Left colon (tissue), 2 donors: Measurements from ENCODE around the gene OR6C76. TPM values are rescaled to one million over a fixed set of nuclear protein-coding genes. Genes with fewer than 3 reads are reported as not detected.
"Not testable (repeated sequence)": the region's sequence is repeated elsewhere in the genome, so short reads cannot be mapped to it uniquely, and the experiment has no call there.

Experiments
- ATAC-seq: fragments of 200-7000 bp; cut with Tn5 transposase; one replicate; pipeline ENCODE4 v1.9.1; 2020; ENCODE audit warnings: mild to moderate bottlenecking, moderate library complexity
- DNase-seq, 2 donors: peaks; one replicate each; pipeline ENCODE4 v3.0.0-alpha.2; 2020
- intact Hi-C, 2 donors: fragments of 100-400 bp; cut with DNase I in 1 of 2; cut with micrococcal nuclease in 1 of 2; formaldehyde crosslinking; loops; one replicate each; pipeline versions ENCODE4 v1.11.2 to v1.14.0; 2022; cut with DNase I, micrococcal nuclease
- long read RNA-seq: library from polyadenylated mRNA; unstranded; transcript quantifications from one replicate; pipeline ENCODE4 v2.0.0, GENCODE V29; 2021
- total RNA-seq, 2 donors: library from RNA; stranded (reverse); fragmentation: NEBNext Ultra II Directional; extraction: Animal tissue kit (Norgen Biotek cat#: 25700); gene quantifications; one replicate each; pipeline ENCODE4 v1.2.1, GENCODE V29; 2021
- donor health status: DM: no; HTN: no; CAD: no.
- donor health status: DM: yes; HTN: yes; CAD: no.

OR6C76 gene
- not detected for total RNA-seq
- long read RNA-seq: 0 reads

GRCh38 chr12:55425954-55426353, at the start of gene OR6C76:
Gene OR6C76, plus strand, starts transcription at chr12:55426254. Its CDS starts 0 bp downstream, at chr12:55426254.
- DNase-seq (no peak), ATAC-seq (no peak)
- intact Hi-C loops: no loop called here

GRCh38 chr12:55385891-55386290, 40.2 kb upstream of the OR6C76 start:
- ATAC-seq: no peak
- no peak for DNase-seq
- intact Hi-C loops: no loop called here

- ATAC-seq (no peak), DNase-seq (no peak)
- intact Hi-C loops: no loop called here
Measured at GRCh38 chr12:55392032-55392795, 33.8 kb upstream of the OR6C76 start.

GRCh38 chr12:55396326-55396725, 29.7 kb upstream of the OR6C76 start:
- ATAC-seq (no peak), DNase-seq (no peak)
- intact Hi-C loops: no loop called here

GRCh38 chr12:55400229-55400628, 25.8 kb upstream of the OR6C76 start, which contains the start of gene OR6C65:
Gene OR6C65, plus strand, starts transcription at chr12:55400529. Its CDS starts 0 bp downstream, at chr12:55400529.
- intact Hi-C loops: no loop called here
- ATAC-seq: no peak
- DNase-seq: no peak

- intact Hi-C loops: no loop called here
- no peak for DNase-seq
- ATAC-seq: no peak
Measured at GRCh38 chr12:55407866-55408265, 18.2 kb upstream of the OR6C76 start.

GRCh38 chr12:55409133-55409532, 16.9 kb upstream of the OR6C76 start:
- DNase-seq, intact Hi-C loops, ATAC-seq: not testable (repeated sequence)

- DNase-seq, intact Hi-C loops, ATAC-seq: not testable (repeated sequence)
Measured at GRCh38 chr12:55412138-55412537, 13.9 kb upstream of the OR6C76 start.

- ATAC-seq: peak; percentile 88
- DNase-seq, intact Hi-C loops: not testable (repeated sequence)
Measured at GRCh38 chr12:55413498-55414388, 12.3 kb upstream of the OR6C76 start.

- ATAC-seq: peak; percentile 27
- intact Hi-C loops, DNase-seq: not testable (repeated sequence)
Measured at GRCh38 chr12:55414396-55414823, 11.6 kb upstream of the OR6C76 start.

- intact Hi-C loops, DNase-seq: not testable (repeated sequence)
Measured at GRCh38 chr12:55414889-55415288, 11.2 kb upstream of the OR6C76 start.

GRCh38 chr12:55416961-55417360, 9.1 kb upstream of the OR6C76 start:
- no peak for DNase-seq
- intact Hi-C loops: no loop called here
- ATAC-seq: no peak

More at GRCh38 chr12:55414889-55415288, 11.2 kb upstream of the OR6C76 start:
- ATAC-seq: peak; percentile 78

- intact Hi-C loops: no loop called here
- peak in 1 of 2 donors; percentile 2 for DNase-seq
- ATAC-seq: no peak
Measured at GRCh38 chr12:55420307-55420962, 5.6 kb upstream of the OR6C76 start.

- DNase-seq (no peak), ATAC-seq (no peak)
- intact Hi-C loops: no loop called here
Measured at GRCh38 chr12:55428331-55429243, 2.5 kb downstream of the OR6C76 start.

GRCh38 chr12:55441233-55441632, 15.2 kb downstream of the OR6C76 start:
- DNase-seq, ATAC-seq, intact Hi-C loops: not testable (repeated sequence)

GRCh38 chr12:55443776-55444175, 17.7 kb downstream of the OR6C76 start, which contains the start of gene OR6C2:
Gene OR6C2, plus strand, starts transcription at chr12:55444076. Its CDS starts 8,138 bp downstream, at chr12:55452214.
- intact Hi-C loops: no loop called here
- no peak for ATAC-seq
- no peak for DNase-seq

- intact Hi-C loops: no loop called here
Measured at GRCh38 chr12:55445357-55445756, 19.3 kb downstream of the OR6C76 start.

GRCh38 chr12:55446326-55446725, 20.3 kb downstream of the OR6C76 start:
- ATAC-seq (no peak), DNase-seq (no peak)
- intact Hi-C loops: no loop called here

More at GRCh38 chr12:55445357-55445756, 19.3 kb downstream of the OR6C76 start:
- DNase-seq: no peak
- no peak for ATAC-seq
